Peyer's patch (tissue), 4 donors: ENCODE measurements around the gene CDC42EP3.

Source experiments
- CTCF ChIP-seq, 6 experiments: fragments of 450-650 bp in 4 of 6; fragments of 200-600 bp in 2 of 6; sonication (generic) in 1 of 6; IDR thresholded peaks; one replicate each; pipeline ENCODE4 v1.5.1; 2017 to 2019; ENCODE audit warnings: antibody characterized with exemption in 6 of 6, mild to moderate bottlenecking in 3 of 6, moderate library complexity in 1 of 6
- POLR2A ChIP-seq, 2 donors: fragments of 450-650 bp; IDR thresholded peaks; one replicate each; pipeline ENCODE4 v1.5.1; 2017; ENCODE audit warnings: antibody characterized with exemption in 2 of 2, mild to moderate bottlenecking in 2 of 2, moderate library complexity in 2 of 2

DNA sequence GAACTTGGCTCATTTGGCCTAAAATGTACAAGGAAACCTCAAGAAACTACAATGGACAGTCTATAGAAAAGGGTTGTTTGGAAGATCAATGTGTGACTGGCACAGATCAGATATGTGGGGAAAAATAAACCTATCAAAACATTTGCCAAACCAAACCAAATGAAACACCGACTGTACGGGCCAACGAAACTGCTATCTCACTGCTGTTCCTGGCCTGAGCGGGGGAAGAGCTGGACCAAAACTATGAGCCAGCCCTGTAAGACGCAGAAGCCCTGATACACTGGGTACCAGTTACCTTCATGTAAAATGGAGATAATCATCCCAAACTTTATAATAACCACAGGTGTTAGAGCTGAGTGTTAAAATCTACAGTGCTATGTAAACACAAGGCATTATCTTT lies 11.7 kb downstream of the CDC42EP3 start:
- TF ChIP-seq CTCF (IDR thresholded peaks at IDR 0.05) (no peak), POLR2A (IDR thresholded peaks at IDR 0.05) (no peak)
